HepG2 (cell line): ENCODE results near the gene ADI1. TPM values are rescaled to one million over a fixed set of nuclear protein-coding genes. Genes with fewer than 3 reads are reported as not detected.

ENCODE experiments used
- HNF1B ChIP-seq: sonication (generic); formaldehyde crosslinking; IDR thresholded peaks from 2 replicates; pipeline ENCODE4 v1.5.1; 2020; ENCODE audit warnings: mild to moderate bottlenecking, moderate library complexity, missing genetic modification reagents
- ZNF264 ChIP-seq: sonication (generic); formaldehyde crosslinking; IDR thresholded peaks from 2 replicates; pipeline ENCODE4 v1.4.0; 2020; ENCODE audit warnings: missing genetic modification reagents
- ZNF317 ChIP-seq: sonication (generic); formaldehyde crosslinking; IDR thresholded peaks from 2 replicates; pipeline ENCODE4 v1.5.0; 2020; ENCODE audit warnings: mild to moderate bottlenecking, missing genetic modification reagents
- ZNF570 ChIP-seq: sonication (generic); formaldehyde crosslinking; IDR thresholded peaks from 2 replicates; pipeline ENCODE4 v1.4.0; 2020; ENCODE audit warnings: mild to moderate bottlenecking, missing genetic modification reagents, borderline replicate concordance
- polyA plus RNA-seq, 8 experiments: library from polyadenylated mRNA; depleted of rRNA in 3 of 8; stranded (reverse) in 7 of 8; unstranded in 1 of 8; fragments of >200 nt; fragmentation: Illumina TruSeq in 4 of 8; extraction: Trizol in 4 of 8; gene quantifications; 2 replicates each; pipeline versions ENCODE4 v1.2.1 to v1.2.3, GENCODE V29; 2011 to 2016; ENCODE audit warnings: low read depth in 4 of 8, missing spikeins in 1 of 8, mixed read lengths in 1 of 8; ENCODE audit not compliant: insufficient read depth in 1 of 8
- total RNA-seq, 5 experiments: library from RNA; depleted of rRNA; stranded (reverse); fragments of >200 nt; fragmentation: Illumina TruSeq; extraction: Trizol; gene quantifications; 2 replicates each; pipeline ENCODE4 v1.2.3, GENCODE V29; 2016; ENCODE audit warnings: low read depth in 1 of 5
- TF ChIP-seq, protein P1 (sequence below), 2 experiments: fragments of 450-650 bp in 1 of 2; sonication (generic) in 1 of 2; formaldehyde crosslinking in 1 of 2; IDR thresholded peaks; 2 replicates each; pipeline versions ENCODE4 v1.6.1 to v1.8.0; 2016 to 2022; ENCODE audit warnings: antibody characterized with exemption in 1 of 2, mild to moderate bottlenecking in 1 of 2, missing genetic modification reagents in 1 of 2

ADI1 gene
- total and polyA plus RNA-seq, 2 of the 13 experiments (the other 11 are each of a cell fraction or from before 2014, with no cell fraction given), result 28.7 to 123 TPM

DNA sequence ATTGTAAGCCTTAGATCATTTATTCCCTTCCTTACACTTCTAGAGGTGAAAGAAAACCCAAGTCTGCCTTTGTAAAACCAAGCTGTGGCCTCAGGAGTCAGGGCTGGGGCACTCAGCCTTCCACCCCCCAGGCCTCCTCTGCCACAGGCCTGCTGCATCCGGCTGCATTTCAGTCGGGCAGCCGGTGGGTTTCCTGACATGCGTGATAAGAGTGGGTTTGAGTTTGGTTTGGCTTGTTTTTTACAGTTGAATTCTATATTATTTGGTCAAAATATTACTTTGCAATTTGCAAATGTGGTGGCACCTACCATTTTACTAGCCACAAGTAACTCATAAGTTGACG, 42.4 kb downstream of the ADI1 start (continued):
- TF ChIP-seq, protein P1, sequence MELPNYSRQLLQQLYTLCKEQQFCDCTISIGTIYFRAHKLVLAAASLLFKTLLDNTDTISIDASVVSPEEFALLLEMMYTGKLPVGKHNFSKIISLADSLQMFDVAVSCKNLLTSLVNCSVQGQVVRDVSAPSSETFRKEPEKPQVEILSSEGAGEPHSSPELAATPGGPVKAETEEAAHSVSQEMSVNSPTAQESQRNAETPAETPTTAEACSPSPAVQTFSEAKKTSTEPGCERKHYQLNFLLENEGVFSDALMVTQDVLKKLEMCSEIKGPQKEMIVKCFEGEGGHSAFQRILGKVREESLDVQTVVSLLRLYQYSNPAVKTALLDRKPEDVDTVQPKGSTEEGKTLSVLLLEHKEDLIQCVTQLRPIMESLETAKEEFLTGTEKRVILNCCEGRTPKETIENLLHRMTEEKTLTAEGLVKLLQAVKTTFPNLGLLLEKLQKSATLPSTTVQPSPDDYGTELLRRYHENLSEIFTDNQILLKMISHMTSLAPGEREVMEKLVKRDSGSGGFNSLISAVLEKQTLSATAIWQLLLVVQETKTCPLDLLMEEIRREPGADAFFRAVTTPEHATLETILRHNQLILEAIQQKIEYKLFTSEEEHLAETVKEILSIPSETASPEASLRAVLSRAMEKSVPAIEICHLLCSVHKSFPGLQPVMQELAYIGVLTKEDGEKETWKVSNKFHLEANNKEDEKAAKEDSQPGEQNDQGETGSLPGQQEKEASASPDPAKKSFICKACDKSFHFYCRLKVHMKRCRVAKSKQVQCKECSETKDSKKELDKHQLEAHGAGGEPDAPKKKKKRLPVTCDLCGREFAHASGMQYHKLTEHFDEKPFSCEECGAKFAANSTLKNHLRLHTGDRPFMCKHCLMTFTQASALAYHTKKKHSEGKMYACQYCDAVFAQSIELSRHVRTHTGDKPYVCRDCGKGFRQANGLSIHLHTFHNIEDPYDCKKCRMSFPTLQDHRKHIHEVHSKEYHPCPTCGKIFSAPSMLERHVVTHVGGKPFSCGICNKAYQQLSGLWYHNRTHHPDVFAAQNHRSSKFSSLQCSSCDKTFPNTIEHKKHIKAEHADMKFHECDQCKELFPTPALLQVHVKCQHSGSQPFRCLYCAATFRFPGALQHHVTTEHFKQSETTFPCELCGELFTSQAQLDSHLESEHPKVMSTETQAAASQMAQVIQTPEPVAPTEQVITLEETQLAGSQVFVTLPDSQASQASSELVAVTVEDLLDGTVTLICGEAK (IDR thresholded peaks at IDR 0.05), result no peak
- TF ChIP-seq, protein P1 (CRISPR knock-in tag; IDR thresholded peaks at IDR 0.05), result no peak
- no peak for TF ChIP-seq ZNF264
- TF ChIP-seq ZNF317 (CRISPR knock-in tag), result no peak
- TF ChIP-seq ZNF570 (CRISPR knock-in tag), result no peak
- TF ChIP-seq HNF1B (CRISPR knock-in tag), result no peak
